Measurements from ENCODE around the gene LRRN4.

LRRN4 gene

DNA sequence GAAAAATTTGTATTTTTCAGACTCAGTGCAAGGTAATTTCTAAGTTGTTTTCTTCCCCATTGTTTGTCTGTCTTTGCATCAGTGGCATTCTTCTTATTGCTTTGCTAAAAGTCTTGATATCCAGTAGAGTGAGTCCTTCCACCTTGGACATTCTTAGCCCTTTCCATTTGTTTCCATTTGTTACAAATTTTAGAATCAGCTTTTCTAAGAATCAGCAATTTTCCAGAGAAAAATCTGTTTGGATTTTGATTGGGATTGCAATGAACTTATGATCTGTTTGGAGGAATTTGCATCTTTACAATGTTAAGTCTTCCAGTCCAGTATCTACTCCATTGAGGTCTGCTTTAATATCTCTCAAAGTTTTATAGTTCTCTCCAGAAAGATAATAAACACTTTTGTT lies 36.4 kb downstream of the LRRN4 start:
- no peak overlapping the region for H2AFZ ChIP-seq (ENCODE audit: low read length)
- H3K4me2 ChIP-seq (ENCODE audit: low read depth, low read length, poor library complexity, severe bottlenecking) = peak overlapping the region; percentile 32
- H3K4me1 ChIP-seq (ENCODE audit: insufficient read depth, low read length, poor library complexity, severe bottlenecking) = peaks cover 27% of the 10 kb centered on the region
- no peaks in the 10 kb centered on the region; the same call in 1 of the 2 replicates for H3F3A ChIP-seq (ENCODE audit: low read depth)
- H3K9me3 ChIP-seq (ENCODE audit: insufficient read depth, low read depth, low read length) = no peaks in the 10 kb centered on the region; the same call in 1 of the 2 replicates
- no peak overlapping the region for H3K4me3 ChIP-seq (ENCODE audit: low read length, poor library complexity, severe bottlenecking)
- H3K27me3 ChIP-seq (ENCODE audit: insufficient read depth, low read length, poor library complexity, severe bottlenecking) = no peaks in the 10 kb centered on the region
- peaks cover 34% of the 10 kb centered on the region; the same call in 1 of the 2 replicates for H3K36me3 ChIP-seq (ENCODE audit: insufficient read depth, low read length)
- peaks cover 11% of the 10 kb centered on the region for H4K20me1 ChIP-seq (ENCODE audit: insufficient read depth, low read length, poor library complexity, severe bottlenecking)
- peaks cover 70% of the 10 kb centered on the region for H3K79me2 ChIP-seq (ENCODE audit: insufficient read depth, low read length)
- H3K9me2 ChIP-seq (replicated peaks; ENCODE audit: low read depth, low read length) = no peaks in the 10 kb centered on the region
- TF ChIP-seq EZH2phosphoT487 (IDR thresholded peaks at IDR 0.05; ENCODE audit: borderline replicate concordance) (no peak), CTCF (conservative IDR thresholded peaks at IDR 0.05; ENCODE audit: low read length) (no peak)
- no peak overlapping the region for H3K9ac ChIP-seq (ENCODE audit: low read depth, low read length, poor library complexity, severe bottlenecking)

GRCh38 chr20:6014957-6015356 lies 38.9 kb downstream of the LRRN4 start:
- no peaks in the 10 kb centered on the region for H3K9me3 ChIP-seq (ENCODE audit: insufficient read depth, low read depth, low read length)
- peaks cover 14% of the 10 kb centered on the region for H4K20me1 ChIP-seq (ENCODE audit: insufficient read depth, low read length, poor library complexity, severe bottlenecking)
- H3K36me3 ChIP-seq (ENCODE audit: insufficient read depth, low read length) = peaks cover 41% of the 10 kb centered on the region; the same call in 1 of the 2 replicates
- no peaks in the 10 kb centered on the region; the same call in 1 of the 2 replicates for H3F3A ChIP-seq (ENCODE audit: low read depth)
- peak overlapping the region; percentile 27 for H3K4me2 ChIP-seq (ENCODE audit: low read depth, low read length, poor library complexity, severe bottlenecking)
- H3K27me3 ChIP-seq (ENCODE audit: insufficient read depth, low read length, poor library complexity, severe bottlenecking) = no peaks in the 10 kb centered on the region
- TF ChIP-seq EZH2phosphoT487 (IDR thresholded peaks at IDR 0.05; ENCODE audit: borderline replicate concordance) = no peak
- no peak for TF ChIP-seq CTCF (conservative IDR thresholded peaks at IDR 0.05; ENCODE audit: low read length)
- H3K9me2 ChIP-seq (replicated peaks; ENCODE audit: low read depth, low read length) = no peaks in the 10 kb centered on the region
- H3K79me2 ChIP-seq (ENCODE audit: insufficient read depth, low read length) = peaks cover 79% of the 10 kb centered on the region
- H2AFZ ChIP-seq (ENCODE audit: low read length) = no peak overlapping the region
- H3K9ac ChIP-seq (ENCODE audit: low read depth, low read length, poor library complexity, severe bottlenecking) = no peak overlapping the region
- H3K4me1 ChIP-seq (ENCODE audit: insufficient read depth, low read length, poor library complexity, severe bottlenecking) = peaks cover 30% of the 10 kb centered on the region
- peak overlapping the region; percentile 6 for H3K4me3 ChIP-seq (ENCODE audit: low read length, poor library complexity, severe bottlenecking)

DNA sequence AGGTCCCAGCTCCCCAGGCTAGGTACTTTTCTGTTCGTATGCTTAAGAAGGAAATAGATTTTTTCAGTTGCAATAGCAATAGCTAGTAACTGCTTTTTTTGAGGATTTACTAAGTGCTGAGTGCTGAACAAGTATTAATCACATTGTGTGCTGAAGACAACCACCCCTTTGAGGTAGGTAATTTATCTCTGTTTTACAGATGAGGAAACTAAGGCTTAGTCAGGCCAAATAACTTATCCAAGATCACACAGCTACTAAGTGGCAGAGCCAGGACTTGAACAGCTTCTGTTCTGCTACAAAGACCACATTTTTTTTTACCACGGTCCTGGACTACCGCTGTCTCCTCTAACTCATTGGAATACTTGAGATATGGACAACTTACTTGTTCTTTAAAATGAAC lies 39.8 kb downstream of the LRRN4 start:
- Histone ChIP-seq H3K79me2 (ENCODE audit: insufficient read depth, low read length) (peaks cover 82% of the 10 kb centered on the region), H3K9ac (ENCODE audit: low read depth, low read length, poor library complexity, severe bottlenecking) (peak overlapping the region; percentile 3), H3K4me1 (ENCODE audit: insufficient read depth, low read length, poor library complexity, severe bottlenecking) (peaks cover 34% of the 10 kb centered on the region), H2AFZ (ENCODE audit: low read length) (no peak overlapping the region), H3K27me3 (ENCODE audit: insufficient read depth, low read length, poor library complexity, severe bottlenecking) (no peaks in the 10 kb centered on the region), H3K4me3 (ENCODE audit: low read length, poor library complexity, severe bottlenecking) (peak overlapping the region; percentile 5), H3K4me2 (ENCODE audit: low read depth, low read length, poor library complexity, severe bottlenecking) (peak overlapping the region; percentile 27), H3K9me3 (ENCODE audit: insufficient read depth, low read depth, low read length) (no peaks in the 10 kb centered on the region), H4K20me1 (ENCODE audit: insufficient read depth, low read length, poor library complexity, severe bottlenecking) (peaks cover 21% of the 10 kb centered on the region), H3F3A (ENCODE audit: low read depth) (no peaks in the 10 kb centered on the region; the same call in 1 of the 2 replicates), H3K9me2 (replicated peaks; ENCODE audit: low read depth, low read length) (no peaks in the 10 kb centered on the region), H3K36me3 (ENCODE audit: insufficient read depth, low read length) (peaks cover 40% of the 10 kb centered on the region; the same call in 1 of the 2 replicates)
- TF ChIP-seq CTCF (conservative IDR thresholded peaks at IDR 0.05; ENCODE audit: low read length) (no peak), EZH2phosphoT487 (IDR thresholded peaks at IDR 0.05; ENCODE audit: borderline replicate concordance) (no peak)
